GM19240 (cell line): ENCODE measurements around the gene TESK2.
A peak's percentile ranks its signal among the peaks of the same experiment; 100 is the strongest.

Experiments used
- DNase-seq: peaks from one replicate; pipeline ENCODE4 v3.0.0; 2011; ENCODE audit warnings: low spot score; ENCODE audit not compliant: insufficient read length

TESK2 gene

GRCh38 chr1:45306319-45306718 lies 184.6 kb downstream of the TESK2 start:
- no peak for DNase-seq

- DNase-seq, result no peak
Measured at GRCh38 chr1:45305231-45305630, 185.7 kb downstream of the TESK2 start.

GRCh38 chr1:45304311-45305081 lies 186.5 kb downstream of the TESK2 start:
- no peak for DNase-seq

GRCh38 chr1:45303520-45304310 lies 187.2 kb downstream of the TESK2 start:
- peak; percentile 87 for DNase-seq

GRCh38 chr1:45302505-45303150 lies 188.3 kb downstream of the TESK2 start:
- no peak for DNase-seq

GRCh38 chr1:45300669-45300997 lies 190.3 kb downstream of the TESK2 start:
- DNase-seq, result no peak

- DNase-seq, result no peak
Measured at GRCh38 chr1:45299981-45300668, 190.8 kb downstream of the TESK2 start.

- DNase-seq, result no peak
Measured at GRCh38 chr1:45299296-45299695, 191.7 kb downstream of the TESK2 start.

- DNase-seq, result no peak
Measured at GRCh38 chr1:45297666-45298356, 193.2 kb downstream of the TESK2 start.
